ENCODE data around the gene SF3B3. TPM values are rescaled to one million over a fixed set of nuclear protein-coding genes. Genes with fewer than 3 reads are reported as not detected.

Gene SF3B3
- total and polyA plus RNA-seq, 2 of the 13 experiments (the other 11 are each of a cell fraction or from before 2014, with no cell fraction given) = 157 to 500 TPM

- TF ChIP-seq ZSCAN5A (CRISPR knock-in tag; IDR thresholded peaks at IDR 0.05; ENCODE audit: borderline replicate concordance) = 0 out of 2 replicates have a peak, but pooled peaks have one; percentile 52
- no peak for TF ChIP-seq HINFP (CRISPR knock-in tag; IDR thresholded peaks at IDR 0.05; ENCODE audit: low read depth)
- no peak for TF ChIP-seq ZBTB1 (CRISPR knock-in tag; IDR thresholded peaks at IDR 0.05; ENCODE audit: borderline replicate concordance)
- 0 out of 2 replicates have a peak, but pooled peaks have one; percentile 39 for TF ChIP-seq ZNF569 (CRISPR knock-in tag; IDR thresholded peaks at IDR 0.05; ENCODE audit: borderline replicate concordance)
- TF ChIP-seq ZNF670 (CRISPR knock-in tag; IDR thresholded peaks at IDR 0.05; ENCODE audit: borderline replicate concordance) = no peak; the same call in 1 of the 2 replicates
- no peak for TF ChIP-seq PCBP1 (IDR thresholded peaks at IDR 0.05; ENCODE audit: borderline replicate concordance, low read depth, low read length)
- TF ChIP-seq SAP130 (CRISPR knock-in tag; IDR thresholded peaks at IDR 0.05; ENCODE audit: low read depth) = peak; percentile 81
- 0 out of 2 replicates have a peak, but pooled peaks have one; percentile 32 for TF ChIP-seq ZNF468 (CRISPR knock-in tag; IDR thresholded peaks at IDR 0.05)
- peak; percentile 90 for TF ChIP-seq HDAC1 (CRISPR knock-in tag; IDR thresholded peaks at IDR 0.05)
- TF ChIP-seq MBNL3 (CRISPR knock-in tag; conservative IDR thresholded peaks at IDR 0.05) = no peak
- TF ChIP-seq RFX3 (CRISPR knock-in tag; IDR thresholded peaks at IDR 0.05) = peak; percentile 10; the same call in 1 of the 2 replicates
- no peak for TF ChIP-seq KDM3A (CRISPR knock-in tag; IDR thresholded peaks at IDR 0.05; ENCODE audit: low read depth)
- peak; percentile 99 for TF ChIP-seq DMAP1 (CRISPR knock-in tag; IDR thresholded peaks at IDR 0.05)
- TF ChIP-seq MEIS2 (CRISPR knock-in tag; IDR thresholded peaks at IDR 0.05) = no peak
- no peak for TF ChIP-seq SP1 (IDR thresholded peaks at IDR 0.05)
- TF ChIP-seq SP1 (CRISPR knock-in tag; IDR thresholded peaks at IDR 0.05) = peak; percentile 29; the same call in 1 of the 2 replicates
- TF ChIP-seq ASH2L (IDR thresholded peaks at IDR 0.05; ENCODE audit: insufficient read length, low read depth, low read length) = peak; percentile 99
- TF ChIP-seq RCOR2 (CRISPR knock-in tag; IDR thresholded peaks at IDR 0.05) = no peak
- peak; percentile 20 for TF ChIP-seq ZNF124 (CRISPR knock-in tag; IDR thresholded peaks at IDR 0.05)
- TF ChIP-seq ZNF333 (CRISPR knock-in tag; IDR thresholded peaks at IDR 0.05; ENCODE audit: borderline replicate concordance) = no peak; the same call in 1 of the 2 replicates
- peak; percentile 97 for TF ChIP-seq PHF8 (CRISPR knock-in tag; IDR thresholded peaks at IDR 0.05)
- peak; percentile 89 for TF ChIP-seq IKZF5 (CRISPR knock-in tag; IDR thresholded peaks at IDR 0.05)
- TF ChIP-seq RNF219 (CRISPR knock-in tag; IDR thresholded peaks at IDR 0.05) = peak; percentile 75; the same call in 1 of the 2 replicates
- peak; percentile 72 for TF ChIP-seq ZBTB26 (CRISPR knock-in tag; IDR thresholded peaks at IDR 0.05; ENCODE audit: borderline replicate concordance)
Measured at GRCh38 chr16:70523743-70524398, at the start of gene SF3B3 (continued).
